ENCODE results near the gene KLHL1. TPM values are rescaled to one million over a fixed set of nuclear protein-coding genes. Genes with fewer than 3 reads are reported as not detected.
"Not testable (repeated sequence)": the region's sequence is repeated elsewhere in the genome, so short reads cannot be mapped to it uniquely, and the experiment has no call there.

KLHL1 gene
- not detected for total RNA-seq
- not detected for polyA plus RNA-seq

GRCh38 chr13:70108356-70109105, at the start of gene KLHL1:
Gene KLHL1, minus strand, starts transcription at chr13:70108452. Its CDS starts 753 bp downstream, at chr13:70107699.
- Histone ChIP-seq H3K4me1 (ENCODE audit: control insufficient read depth, insufficient read depth, low read length, poor library complexity, severe bottlenecking) (no peaks in the 10 kb centered on the region), H3K4me3 (ENCODE audit: low read depth, low read length) (no peak within 1 kb of the TSS), H3K27ac (ENCODE audit: insufficient read depth, low read length, poor library complexity, severe bottlenecking) (no peak within 1 kb of the TSS), H3K36me3 (ENCODE audit: control insufficient read depth, insufficient read depth, low read length) (no peaks in the 10 kb centered on the region), H3K27me3 (ENCODE audit: control insufficient read depth, insufficient read depth, low read length) (no peaks in the 10 kb centered on the region), H3K9me3 (ENCODE audit: control insufficient read depth in 2 of 2, low read length in 2 of 2) (peaks cover 0 to 2% of the 10 kb centered on the region in 2 experiments)
- DNase-seq (no peak), ATAC-seq (ENCODE audit: low read depth in 2 of 2) (no peak)
- H3K4me1 Mint-ChIP-seq: no peaks in the 10 kb centered on the region
- H3K27me3 Mint-ChIP-seq: no peaks in the 10 kb centered on the region
- no peak within 1 kb of the TSS for H3K27ac Mint-ChIP-seq
- no peak within 1 kb of the TSS for H3K4me3 Mint-ChIP-seq
- peaks cover 0 to 19% (median 5%) of the 10 kb centered on the region in 7 donors for H3K9me3 Mint-ChIP-seq
- no peaks in the 10 kb centered on the region for H3K36me3 Mint-ChIP-seq

- H3K27me3 Mint-ChIP-seq; H3K36me3 ChIP-seq (ENCODE audit: control insufficient read depth, insufficient read depth, low read length); H3K36me3 Mint-ChIP-seq; ATAC-seq (ENCODE audit: low read depth in 2 of 2); H3K4me3 ChIP-seq (ENCODE audit: low read depth, low read length); H3K9me3 ChIP-seq (ENCODE audit: control insufficient read depth in 2 of 2, low read length in 2 of 2); H3K4me1 ChIP-seq (ENCODE audit: control insufficient read depth, insufficient read depth, low read length, poor library complexity, severe bottlenecking); H3K4me3 Mint-ChIP-seq; H3K27ac ChIP-seq (ENCODE audit: insufficient read depth, low read length, poor library complexity, severe bottlenecking); H3K27ac Mint-ChIP-seq; H3K4me1 Mint-ChIP-seq; H3K27me3 ChIP-seq (ENCODE audit: control insufficient read depth, insufficient read depth, low read length); DNase-seq: not testable (repeated sequence)
- H3K9me3 Mint-ChIP-seq: peaks cover 0 to 14% (median 1%) of the 10 kb centered on the region in 7 donors
These were observed 34.4 kb upstream of the KLHL1 start for GRCh38 chr13:70142658-70143057.

GRCh38 chr13:70128098-70128497, 19.8 kb upstream of the KLHL1 start:
- Mint-ChIP-seq H3K27ac (no peak overlapping the region), H3K4me3 (no peak overlapping the region), H3K9me3 (peaks cover 2 to 14% (median 6%) of the 10 kb centered on the region in 7 donors), H3K27me3 (no peaks in the 10 kb centered on the region), H3K36me3 (no peaks in the 10 kb centered on the region), H3K4me1 (no peaks in the 10 kb centered on the region)
- Histone ChIP-seq H3K36me3 (ENCODE audit: control insufficient read depth, insufficient read depth, low read length) (no peaks in the 10 kb centered on the region), H3K4me3 (ENCODE audit: low read depth, low read length) (no peak overlapping the region), H3K27ac (ENCODE audit: insufficient read depth, low read length, poor library complexity, severe bottlenecking) (no peak overlapping the region), H3K9me3 (ENCODE audit: control insufficient read depth in 2 of 2, low read length in 2 of 2) (peaks cover 0 to 5% of the 10 kb centered on the region in 2 experiments), H3K27me3 (ENCODE audit: control insufficient read depth, insufficient read depth, low read length) (no peaks in the 10 kb centered on the region), H3K4me1 (ENCODE audit: control insufficient read depth, insufficient read depth, low read length, poor library complexity, severe bottlenecking) (no peaks in the 10 kb centered on the region)
- no peak for DNase-seq
- no peak for ATAC-seq (ENCODE audit: low read depth in 2 of 2)

GRCh38 chr13:70125693-70126092, 17.4 kb upstream of the KLHL1 start:
- Histone ChIP-seq H3K9me3 (ENCODE audit: control insufficient read depth in 2 of 2, low read length in 2 of 2) (no peaks in the 10 kb centered on the region), H3K27ac (ENCODE audit: insufficient read depth, low read length, poor library complexity, severe bottlenecking) (no peak overlapping the region), H3K4me3 (ENCODE audit: low read depth, low read length) (no peak overlapping the region), H3K36me3 (ENCODE audit: control insufficient read depth, insufficient read depth, low read length) (no peaks in the 10 kb centered on the region), H3K4me1 (ENCODE audit: control insufficient read depth, insufficient read depth, low read length, poor library complexity, severe bottlenecking) (no peaks in the 10 kb centered on the region), H3K27me3 (ENCODE audit: control insufficient read depth, insufficient read depth, low read length) (no peaks in the 10 kb centered on the region)
- Mint-ChIP-seq H3K9me3 (peaks cover 0 to 16% (median 3%) of the 10 kb centered on the region in 7 donors), H3K4me3 (no peak overlapping the region), H3K27me3 (no peaks in the 10 kb centered on the region), H3K4me1 (no peaks in the 10 kb centered on the region), H3K27ac (no peak overlapping the region), H3K36me3 (no peaks in the 10 kb centered on the region)
- ATAC-seq (ENCODE audit: low read depth in 2 of 2) (no peak), DNase-seq (no peak)

- Histone ChIP-seq H3K27me3 (ENCODE audit: control insufficient read depth, insufficient read depth, low read length) (no peaks in the 10 kb centered on the region), H3K36me3 (ENCODE audit: control insufficient read depth, insufficient read depth, low read length) (no peaks in the 10 kb centered on the region), H3K4me1 (ENCODE audit: control insufficient read depth, insufficient read depth, low read length, poor library complexity, severe bottlenecking) (no peaks in the 10 kb centered on the region), H3K4me3 (ENCODE audit: low read depth, low read length) (no peak overlapping the region), H3K27ac (ENCODE audit: insufficient read depth, low read length, poor library complexity, severe bottlenecking) (no peak overlapping the region), H3K9me3 (ENCODE audit: control insufficient read depth in 2 of 2, low read length in 2 of 2) (no peaks in the 10 kb centered on the region)
- peaks cover 1 to 25% (median 5%) of the 10 kb centered on the region in 7 donors for H3K9me3 Mint-ChIP-seq
- no peak overlapping the region for H3K4me3 Mint-ChIP-seq
- H3K27ac Mint-ChIP-seq: peak overlapping the region in 1 of 3 donors; percentile 5
- no peaks in the 10 kb centered on the region for H3K36me3 Mint-ChIP-seq
- H3K27me3 Mint-ChIP-seq: no peaks in the 10 kb centered on the region
- H3K4me1 Mint-ChIP-seq: no peaks in the 10 kb centered on the region
- ATAC-seq (ENCODE audit: low read depth in 2 of 2) (no peak), DNase-seq (no peak)
These were observed 9.2 kb upstream of the KLHL1 start for GRCh38 chr13:70117338-70117905.

GRCh38 chr13:70107498-70108281, 562 bp downstream of the KLHL1 start, which contains the start of gene ATXN8OS:
Gene ATXN8OS, plus strand, starts transcription at chr13:70107826.
- no peaks in the 10 kb centered on the region for H3K4me1 Mint-ChIP-seq
- no peaks in the 10 kb centered on the region for H3K4me1 ChIP-seq (ENCODE audit: control insufficient read depth, insufficient read depth, low read length, poor library complexity, severe bottlenecking)
- no peak within 1 kb of the TSS for H3K27ac Mint-ChIP-seq
- no peaks in the 10 kb centered on the region for H3K36me3 ChIP-seq (ENCODE audit: control insufficient read depth, insufficient read depth, low read length)
- H3K27ac ChIP-seq (ENCODE audit: insufficient read depth, low read length, poor library complexity, severe bottlenecking): no peak within 1 kb of the TSS
- no peaks in the 10 kb centered on the region for H3K27me3 ChIP-seq (ENCODE audit: control insufficient read depth, insufficient read depth, low read length)
- H3K4me3 Mint-ChIP-seq: no peak within 1 kb of the TSS
- no peaks in the 10 kb centered on the region for H3K36me3 Mint-ChIP-seq
- H3K4me3 ChIP-seq (ENCODE audit: low read depth, low read length): no peak within 1 kb of the TSS
- DNase-seq (no peak), ATAC-seq (ENCODE audit: low read depth in 2 of 2) (peak in 1 of 2 donors; percentile 43)
- H3K9me3 Mint-ChIP-seq: peaks cover 0 to 19% (median 6%) of the 10 kb centered on the region in 7 donors
- no peaks in the 10 kb centered on the region for H3K27me3 Mint-ChIP-seq
- peaks cover 0 to 2% of the 10 kb centered on the region in 2 experiments for H3K9me3 ChIP-seq (ENCODE audit: control insufficient read depth in 2 of 2, low read length in 2 of 2)

GRCh38 chr13:70107125-70107497, 1.1 kb downstream of the KLHL1 start:
- Histone ChIP-seq H3K27ac (ENCODE audit: insufficient read depth, low read length, poor library complexity, severe bottlenecking) (no peak overlapping the region), H3K4me3 (ENCODE audit: low read depth, low read length) (no peak overlapping the region), H3K4me1 (ENCODE audit: control insufficient read depth, insufficient read depth, low read length, poor library complexity, severe bottlenecking) (no peaks in the 10 kb centered on the region), H3K9me3 (ENCODE audit: control insufficient read depth in 2 of 2, low read length in 2 of 2) (peaks cover 0 to 2% of the 10 kb centered on the region in 2 experiments), H3K36me3 (ENCODE audit: control insufficient read depth, insufficient read depth, low read length) (no peaks in the 10 kb centered on the region), H3K27me3 (ENCODE audit: control insufficient read depth, insufficient read depth, low read length) (no peaks in the 10 kb centered on the region)
- H3K27ac Mint-ChIP-seq: no peak overlapping the region
- H3K9me3 Mint-ChIP-seq: peaks cover 0 to 19% (median 6%) of the 10 kb centered on the region in 7 donors
- no peaks in the 10 kb centered on the region for H3K27me3 Mint-ChIP-seq
- H3K4me1 Mint-ChIP-seq: no peaks in the 10 kb centered on the region
- no peak for ATAC-seq (ENCODE audit: low read depth in 2 of 2)
- H3K4me3 Mint-ChIP-seq: no peak overlapping the region
- no peaks in the 10 kb centered on the region for H3K36me3 Mint-ChIP-seq
- DNase-seq: no peak

All from CD4-positive, CD25-positive, alpha-beta regulatory T cell (primary cell).